WTC11 (cell line): ENCODE results near the gene TMC3. TPM values are rescaled to one million over a fixed set of nuclear protein-coding genes. Genes with fewer than 3 reads are reported as not detected.
A peak's percentile ranks its signal among the peaks of the same experiment; 100 is the strongest.

ENCODE experiments used
- ATAC-seq: fragments of 200-7000 bp; cut with Tn5 transposase; 2 replicates; pipeline ENCODE4 v1.10.0; 2021; ENCODE audit warnings: mild to moderate bottlenecking, moderate library complexity
- CTCF ChIA-PET: fragments of 300-600 bp; sonication (Branson Sonifier 250); formaldehyde crosslinking; loops from one replicate; lab custom pipeline; 2021; ENCODE audit warnings: antibody characterized with exemption; lab: Charles Lee
- POLR2A ChIA-PET: fragments of 350-600 bp; sonication (Branson Sonifier 250); formaldehyde crosslinking; loops from one replicate; lab custom pipeline; 2021; ENCODE audit warnings: antibody characterized with exemption; lab: Charles Lee
- DNase-seq: peaks from one replicate; pipeline ENCODE4 v3.0.0; 2021; ENCODE audit warnings: low spot score
- H3K27ac Mint-ChIP-seq: 2 replicates; pipeline ENCODE4 v1.8.0; 2021; ENCODE audit warnings: mixed read lengths
- H3K27me3 Mint-ChIP-seq: 2 replicates; pipeline ENCODE4 v1.8.0; 2021; ENCODE audit warnings: low read depth, mild to moderate bottlenecking, moderate library complexity, mixed read lengths
- H3K36me3 Mint-ChIP-seq: 2 replicates; pipeline ENCODE4 v1.8.0; 2021; ENCODE audit warnings: mixed read lengths
- H3K4me1 Mint-ChIP-seq: 2 replicates; pipeline ENCODE4 v1.8.0; 2022; ENCODE audit warnings: mixed read lengths
- H3K4me3 Mint-ChIP-seq: 2 replicates; pipeline ENCODE4 v1.8.0; 2021; ENCODE audit warnings: mild to moderate bottlenecking, moderate library complexity, mixed read lengths
- H3K9me3 Mint-ChIP-seq: 2 replicates; pipeline ENCODE4 v1.8.0; 2021; ENCODE audit warnings: mixed read lengths
- CREM ChIP-seq: sonication (generic); formaldehyde crosslinking; IDR thresholded peaks from 2 replicates; pipeline ENCODE4 v1.8.1; 2022; ENCODE audit warnings: mild to moderate bottlenecking, missing genetic modification reagents, moderate library complexity
- EMX1 ChIP-seq: fragments of 250-450 bp; sonication (Bioruptor Pico); IDR thresholded peaks from 2 replicates; pipeline ENCODE4 v1.8.0; 2021; ENCODE audit warnings: mild to moderate bottlenecking
- GRHL2 ChIP-seq: fragments of 250-450 bp; sonication (Bioruptor Pico); IDR thresholded peaks from 2 replicates; pipeline ENCODE4 v1.8.0; 2022; ENCODE audit warnings: mild to moderate bottlenecking, moderate library complexity; ENCODE audit not compliant: insufficient replicate concordance, severe bottlenecking
- OVOL2 ChIP-seq: fragments of 250-450 bp; sonication (Bioruptor Pico); IDR thresholded peaks from 2 replicates; pipeline ENCODE4 v1.9.0; 2021; ENCODE audit warnings: mild to moderate bottlenecking, borderline replicate concordance
- PRRX2 ChIP-seq: fragments of 250-450 bp; sonication (Bioruptor Pico); IDR thresholded peaks from 2 replicates; pipeline ENCODE4 v1.8.0; 2021; ENCODE audit warnings: mild to moderate bottlenecking
- SP1 ChIP-seq: sonication (generic); formaldehyde crosslinking; conservative IDR thresholded peaks from 2 replicates; pipeline ENCODE4 v1.8.1; 2022; ENCODE audit warnings: missing genetic modification reagents
- TCF7 ChIP-seq: sonication (generic); formaldehyde crosslinking; IDR thresholded peaks from 2 replicates; pipeline ENCODE4 v1.8.0; 2022; ENCODE audit warnings: mild to moderate bottlenecking, low read depth, missing genetic modification reagents, moderate library complexity
- ZNF121 ChIP-seq: sonication (generic); formaldehyde crosslinking; IDR thresholded peaks from 2 replicates; pipeline ENCODE4 v1.8.0; 2023; ENCODE audit warnings: missing genetic modification reagents
- ZNF317 ChIP-seq: sonication (generic); formaldehyde crosslinking; IDR thresholded peaks from 2 replicates; pipeline ENCODE4 v1.8.1; 2023; ENCODE audit warnings: low read depth, mild to moderate bottlenecking, moderate library complexity, missing genetic modification reagents, borderline replicate concordance
- ZNF396 ChIP-seq: fragments of 250-450 bp; sonication (Bioruptor Pico); IDR thresholded peaks from 2 replicates; pipeline ENCODE4 v1.8.0; 2021; ENCODE audit warnings: mild to moderate bottlenecking, moderate library complexity, borderline replicate concordance
- total RNA-seq: library from RNA; stranded (reverse); gene quantifications from 3 replicates; pipeline ENCODE4 v1.2.3, GENCODE V29; 2021
- TF ChIP-seq, protein P1 (sequence below): fragments of 250-450 bp; sonication (Bioruptor Pico); IDR thresholded peaks from 2 replicates; pipeline ENCODE4 v1.9.0; 2021; ENCODE audit warnings: mild to moderate bottlenecking, borderline replicate concordance
- TF ChIP-seq, protein P2 (sequence below): fragments of 250-450 bp; sonication (Bioruptor Pico); IDR thresholded peaks from 2 replicates; pipeline ENCODE4 v1.9.0; 2021; ENCODE audit warnings: mild to moderate bottlenecking
- TF ChIP-seq, protein P3 (sequence below): sonication (generic); formaldehyde crosslinking; IDR thresholded peaks from 2 replicates; pipeline ENCODE4 v1.8.1; 2022; ENCODE audit warnings: missing genetic modification reagents, borderline replicate concordance
- TF ChIP-seq, protein P4 (sequence below): sonication (generic); formaldehyde crosslinking; IDR thresholded peaks from 2 replicates; pipeline ENCODE4 v1.8.0; 2023; ENCODE audit warnings: mild to moderate bottlenecking, missing genetic modification reagents
- TF ChIP-seq, protein P5 (sequence below): sonication (generic); formaldehyde crosslinking; IDR thresholded peaks from 2 replicates; pipeline ENCODE4 v1.8.1; 2023; ENCODE audit warnings: mild to moderate bottlenecking, missing genetic modification reagents
- TF ChIP-seq, protein P6 (sequence below): sonication (generic); formaldehyde crosslinking; IDR thresholded peaks from 2 replicates; pipeline ENCODE4 v1.8.0; 2022; ENCODE audit warnings: mild to moderate bottlenecking, missing genetic modification reagents
- TF ChIP-seq, protein P7 (sequence below): fragments of 200-600 bp; IDR thresholded peaks from 2 replicates; pipeline ENCODE4 v1.8.0; 2022; ENCODE audit warnings: antibody characterized with exemption
- TF ChIP-seq, protein P8 (sequence below): sonication (generic); formaldehyde crosslinking; IDR thresholded peaks from 2 replicates; pipeline ENCODE4 v1.8.0; 2022; ENCODE audit warnings: mild to moderate bottlenecking, missing genetic modification reagents

Gene TMC3
- total RNA-seq, 1 experiment from 2014 or later: not detected

DNA sequence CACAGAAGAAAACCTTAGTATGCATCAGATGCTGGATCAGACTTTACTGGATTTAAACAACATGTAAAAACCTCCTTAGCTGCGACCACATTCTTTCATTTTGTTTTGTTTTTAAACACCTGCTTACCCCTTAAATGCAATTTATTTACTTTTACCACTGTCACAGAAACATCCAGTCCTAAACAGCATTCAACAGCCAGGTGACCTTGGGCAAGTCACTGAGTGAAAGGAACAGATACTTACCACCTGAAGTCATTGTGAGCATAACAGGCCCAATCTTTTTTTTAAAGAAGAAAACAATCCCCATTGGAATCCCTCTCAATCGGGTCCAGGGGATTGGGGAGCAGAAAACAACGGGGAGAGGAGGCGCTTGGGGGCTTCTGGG lies 50.5 kb downstream of the TMC3 start:
- ChIA-PET POLR2A (no interaction called here), CTCF (interaction anchor here (0.8 to 1.9 kb wide), 10 partner anchors 13 to 346 kb away, joined by 3 to 20 read pairs (median 4); no protein-coding TSS in a partner anchor)
- DNase-seq: no peak
- Mint-ChIP-seq H3K27ac (no peak overlapping the region), H3K27me3 (peaks cover 12% of the 10 kb centered on the region), H3K4me3 (peak overlapping the region; percentile 100), H3K4me1 (peaks cover 11% of the 10 kb centered on the region), H3K9me3 (no peaks in the 10 kb centered on the region), H3K36me3 (peaks cover 11% of the 10 kb centered on the region; the same call in 1 of the 2 replicates)
- TF ChIP-seq, protein P1, sequence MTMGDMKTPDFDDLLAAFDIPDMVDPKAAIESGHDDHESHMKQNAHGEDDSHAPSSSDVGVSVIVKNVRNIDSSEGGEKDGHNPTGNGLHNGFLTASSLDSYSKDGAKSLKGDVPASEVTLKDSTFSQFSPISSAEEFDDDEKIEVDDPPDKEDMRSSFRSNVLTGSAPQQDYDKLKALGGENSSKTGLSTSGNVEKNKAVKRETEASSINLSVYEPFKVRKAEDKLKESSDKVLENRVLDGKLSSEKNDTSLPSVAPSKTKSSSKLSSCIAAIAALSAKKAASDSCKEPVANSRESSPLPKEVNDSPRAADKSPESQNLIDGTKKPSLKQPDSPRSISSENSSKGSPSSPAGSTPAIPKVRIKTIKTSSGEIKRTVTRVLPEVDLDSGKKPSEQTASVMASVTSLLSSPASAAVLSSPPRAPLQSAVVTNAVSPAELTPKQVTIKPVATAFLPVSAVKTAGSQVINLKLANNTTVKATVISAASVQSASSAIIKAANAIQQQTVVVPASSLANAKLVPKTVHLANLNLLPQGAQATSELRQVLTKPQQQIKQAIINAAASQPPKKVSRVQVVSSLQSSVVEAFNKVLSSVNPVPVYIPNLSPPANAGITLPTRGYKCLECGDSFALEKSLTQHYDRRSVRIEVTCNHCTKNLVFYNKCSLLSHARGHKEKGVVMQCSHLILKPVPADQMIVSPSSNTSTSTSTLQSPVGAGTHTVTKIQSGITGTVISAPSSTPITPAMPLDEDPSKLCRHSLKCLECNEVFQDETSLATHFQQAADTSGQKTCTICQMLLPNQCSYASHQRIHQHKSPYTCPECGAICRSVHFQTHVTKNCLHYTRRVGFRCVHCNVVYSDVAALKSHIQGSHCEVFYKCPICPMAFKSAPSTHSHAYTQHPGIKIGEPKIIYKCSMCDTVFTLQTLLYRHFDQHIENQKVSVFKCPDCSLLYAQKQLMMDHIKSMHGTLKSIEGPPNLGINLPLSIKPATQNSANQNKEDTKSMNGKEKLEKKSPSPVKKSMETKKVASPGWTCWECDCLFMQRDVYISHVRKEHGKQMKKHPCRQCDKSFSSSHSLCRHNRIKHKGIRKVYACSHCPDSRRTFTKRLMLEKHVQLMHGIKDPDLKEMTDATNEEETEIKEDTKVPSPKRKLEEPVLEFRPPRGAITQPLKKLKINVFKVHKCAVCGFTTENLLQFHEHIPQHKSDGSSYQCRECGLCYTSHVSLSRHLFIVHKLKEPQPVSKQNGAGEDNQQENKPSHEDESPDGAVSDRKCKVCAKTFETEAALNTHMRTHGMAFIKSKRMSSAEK (CRISPR knock-in tag): no peak
- TF ChIP-seq, protein P2, sequence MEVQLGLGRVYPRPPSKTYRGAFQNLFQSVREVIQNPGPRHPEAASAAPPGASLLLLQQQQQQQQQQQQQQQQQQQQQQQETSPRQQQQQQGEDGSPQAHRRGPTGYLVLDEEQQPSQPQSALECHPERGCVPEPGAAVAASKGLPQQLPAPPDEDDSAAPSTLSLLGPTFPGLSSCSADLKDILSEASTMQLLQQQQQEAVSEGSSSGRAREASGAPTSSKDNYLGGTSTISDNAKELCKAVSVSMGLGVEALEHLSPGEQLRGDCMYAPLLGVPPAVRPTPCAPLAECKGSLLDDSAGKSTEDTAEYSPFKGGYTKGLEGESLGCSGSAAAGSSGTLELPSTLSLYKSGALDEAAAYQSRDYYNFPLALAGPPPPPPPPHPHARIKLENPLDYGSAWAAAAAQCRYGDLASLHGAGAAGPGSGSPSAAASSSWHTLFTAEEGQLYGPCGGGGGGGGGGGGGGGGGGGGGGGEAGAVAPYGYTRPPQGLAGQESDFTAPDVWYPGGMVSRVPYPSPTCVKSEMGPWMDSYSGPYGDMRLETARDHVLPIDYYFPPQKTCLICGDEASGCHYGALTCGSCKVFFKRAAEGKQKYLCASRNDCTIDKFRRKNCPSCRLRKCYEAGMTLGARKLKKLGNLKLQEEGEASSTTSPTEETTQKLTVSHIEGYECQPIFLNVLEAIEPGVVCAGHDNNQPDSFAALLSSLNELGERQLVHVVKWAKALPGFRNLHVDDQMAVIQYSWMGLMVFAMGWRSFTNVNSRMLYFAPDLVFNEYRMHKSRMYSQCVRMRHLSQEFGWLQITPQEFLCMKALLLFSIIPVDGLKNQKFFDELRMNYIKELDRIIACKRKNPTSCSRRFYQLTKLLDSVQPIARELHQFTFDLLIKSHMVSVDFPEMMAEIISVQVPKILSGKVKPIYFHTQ (CRISPR knock-in tag): no peak
- TF ChIP-seq ZNF121 (CRISPR knock-in tag): no peak
- TF ChIP-seq SP1 (CRISPR knock-in tag): no peak
- no peak for TF ChIP-seq CREM
- ATAC-seq: no peak

DNA sequence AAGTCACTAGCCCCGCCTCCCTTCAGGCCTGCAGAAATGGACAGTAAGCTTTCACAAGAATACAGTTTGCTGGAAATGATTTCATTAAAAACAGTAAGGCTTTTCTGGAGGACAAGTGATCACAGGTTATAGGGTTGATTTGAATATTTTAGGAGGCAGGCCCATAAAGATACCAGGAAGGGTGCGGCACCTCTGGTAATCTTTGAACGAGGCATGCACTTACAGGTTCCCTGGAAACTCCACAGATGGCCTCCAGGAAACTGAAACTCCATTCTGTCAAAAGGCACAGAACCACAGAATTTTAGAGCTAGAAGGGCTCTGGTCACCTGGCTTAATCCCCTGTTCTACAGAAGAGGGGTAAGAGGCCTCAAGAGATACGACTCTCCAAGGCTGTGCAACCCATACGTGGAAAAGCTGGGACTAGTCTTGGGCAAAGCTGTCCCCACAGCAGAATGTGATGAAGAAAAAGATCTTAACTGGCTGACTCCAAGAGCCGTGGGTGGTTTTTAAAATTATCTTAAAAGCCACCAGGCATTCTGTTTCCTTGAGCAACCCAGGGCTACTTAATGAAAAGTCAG lies 51.2 kb downstream of the TMC3 start:
- H3K36me3 Mint-ChIP-seq: peaks cover 13% of the 10 kb centered on the region
- POLR2A ChIA-PET: no interaction called here
- no peak for ATAC-seq
- peak overlapping the region; percentile 53 for H3K4me3 Mint-ChIP-seq
- CTCF ChIA-PET: interaction anchor here (1.6 kb wide), 1 partner anchor 47 kb away, joined by 15 read pairs; no protein-coding TSS in a partner anchor
- DNase-seq: no peak
- peaks cover 12% of the 10 kb centered on the region for H3K27me3 Mint-ChIP-seq
- no peaks in the 10 kb centered on the region for H3K9me3 Mint-ChIP-seq
- H3K27ac Mint-ChIP-seq: no peak overlapping the region
- peaks cover 11% of the 10 kb centered on the region for H3K4me1 Mint-ChIP-seq
- TF ChIP-seq PRRX2: no peak
- TF ChIP-seq ZNF396: no peak
- no peak for TF ChIP-seq OVOL2 (CRISPR knock-in tag)
- TF ChIP-seq, protein P3, sequence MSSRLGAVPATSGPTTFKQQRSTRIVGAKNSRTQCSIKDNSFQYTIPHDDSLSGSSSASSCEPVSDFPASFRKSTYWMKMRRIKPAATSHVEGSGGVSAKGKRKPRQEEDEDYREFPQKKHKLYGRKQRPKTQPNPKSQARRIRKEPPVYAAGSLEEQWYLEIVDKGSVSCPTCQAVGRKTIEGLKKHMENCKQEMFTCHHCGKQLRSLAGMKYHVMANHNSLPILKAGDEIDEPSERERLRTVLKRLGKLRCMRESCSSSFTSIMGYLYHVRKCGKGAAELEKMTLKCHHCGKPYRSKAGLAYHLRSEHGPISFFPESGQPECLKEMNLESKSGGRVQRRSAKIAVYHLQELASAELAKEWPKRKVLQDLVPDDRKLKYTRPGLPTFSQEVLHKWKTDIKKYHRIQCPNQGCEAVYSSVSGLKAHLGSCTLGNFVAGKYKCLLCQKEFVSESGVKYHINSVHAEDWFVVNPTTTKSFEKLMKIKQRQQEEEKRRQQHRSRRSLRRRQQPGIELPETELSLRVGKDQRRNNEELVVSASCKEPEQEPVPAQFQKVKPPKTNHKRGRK (CRISPR knock-in tag): no peak
- TF ChIP-seq ZNF121 (CRISPR knock-in tag): no peak
- TF ChIP-seq, protein P4, sequence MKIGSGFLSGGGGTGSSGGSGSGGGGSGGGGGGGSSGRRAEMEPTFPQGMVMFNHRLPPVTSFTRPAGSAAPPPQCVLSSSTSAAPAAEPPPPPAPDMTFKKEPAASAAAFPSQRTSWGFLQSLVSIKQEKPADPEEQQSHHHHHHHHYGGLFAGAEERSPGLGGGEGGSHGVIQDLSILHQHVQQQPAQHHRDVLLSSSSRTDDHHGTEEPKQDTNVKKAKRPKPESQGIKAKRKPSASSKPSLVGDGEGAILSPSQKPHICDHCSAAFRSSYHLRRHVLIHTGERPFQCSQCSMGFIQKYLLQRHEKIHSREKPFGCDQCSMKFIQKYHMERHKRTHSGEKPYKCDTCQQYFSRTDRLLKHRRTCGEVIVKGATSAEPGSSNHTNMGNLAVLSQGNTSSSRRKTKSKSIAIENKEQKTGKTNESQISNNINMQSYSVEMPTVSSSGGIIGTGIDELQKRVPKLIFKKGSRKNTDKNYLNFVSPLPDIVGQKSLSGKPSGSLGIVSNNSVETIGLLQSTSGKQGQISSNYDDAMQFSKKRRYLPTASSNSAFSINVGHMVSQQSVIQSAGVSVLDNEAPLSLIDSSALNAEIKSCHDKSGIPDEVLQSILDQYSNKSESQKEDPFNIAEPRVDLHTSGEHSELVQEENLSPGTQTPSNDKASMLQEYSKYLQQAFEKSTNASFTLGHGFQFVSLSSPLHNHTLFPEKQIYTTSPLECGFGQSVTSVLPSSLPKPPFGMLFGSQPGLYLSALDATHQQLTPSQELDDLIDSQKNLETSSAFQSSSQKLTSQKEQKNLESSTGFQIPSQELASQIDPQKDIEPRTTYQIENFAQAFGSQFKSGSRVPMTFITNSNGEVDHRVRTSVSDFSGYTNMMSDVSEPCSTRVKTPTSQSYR (CRISPR knock-in tag): no peak
- TF ChIP-seq, protein P5, sequence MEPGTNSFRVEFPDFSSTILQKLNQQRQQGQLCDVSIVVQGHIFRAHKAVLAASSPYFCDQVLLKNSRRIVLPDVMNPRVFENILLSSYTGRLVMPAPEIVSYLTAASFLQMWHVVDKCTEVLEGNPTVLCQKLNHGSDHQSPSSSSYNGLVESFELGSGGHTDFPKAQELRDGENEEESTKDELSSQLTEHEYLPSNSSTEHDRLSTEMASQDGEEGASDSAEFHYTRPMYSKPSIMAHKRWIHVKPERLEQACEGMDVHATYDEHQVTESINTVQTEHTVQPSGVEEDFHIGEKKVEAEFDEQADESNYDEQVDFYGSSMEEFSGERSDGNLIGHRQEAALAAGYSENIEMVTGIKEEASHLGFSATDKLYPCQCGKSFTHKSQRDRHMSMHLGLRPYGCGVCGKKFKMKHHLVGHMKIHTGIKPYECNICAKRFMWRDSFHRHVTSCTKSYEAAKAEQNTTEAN: no peak
- TF ChIP-seq, protein P6, sequence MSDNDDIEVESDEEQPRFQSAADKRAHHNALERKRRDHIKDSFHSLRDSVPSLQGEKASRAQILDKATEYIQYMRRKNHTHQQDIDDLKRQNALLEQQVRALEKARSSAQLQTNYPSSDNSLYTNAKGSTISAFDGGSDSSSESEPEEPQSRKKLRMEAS: no peak
- TF ChIP-seq, protein P7, sequence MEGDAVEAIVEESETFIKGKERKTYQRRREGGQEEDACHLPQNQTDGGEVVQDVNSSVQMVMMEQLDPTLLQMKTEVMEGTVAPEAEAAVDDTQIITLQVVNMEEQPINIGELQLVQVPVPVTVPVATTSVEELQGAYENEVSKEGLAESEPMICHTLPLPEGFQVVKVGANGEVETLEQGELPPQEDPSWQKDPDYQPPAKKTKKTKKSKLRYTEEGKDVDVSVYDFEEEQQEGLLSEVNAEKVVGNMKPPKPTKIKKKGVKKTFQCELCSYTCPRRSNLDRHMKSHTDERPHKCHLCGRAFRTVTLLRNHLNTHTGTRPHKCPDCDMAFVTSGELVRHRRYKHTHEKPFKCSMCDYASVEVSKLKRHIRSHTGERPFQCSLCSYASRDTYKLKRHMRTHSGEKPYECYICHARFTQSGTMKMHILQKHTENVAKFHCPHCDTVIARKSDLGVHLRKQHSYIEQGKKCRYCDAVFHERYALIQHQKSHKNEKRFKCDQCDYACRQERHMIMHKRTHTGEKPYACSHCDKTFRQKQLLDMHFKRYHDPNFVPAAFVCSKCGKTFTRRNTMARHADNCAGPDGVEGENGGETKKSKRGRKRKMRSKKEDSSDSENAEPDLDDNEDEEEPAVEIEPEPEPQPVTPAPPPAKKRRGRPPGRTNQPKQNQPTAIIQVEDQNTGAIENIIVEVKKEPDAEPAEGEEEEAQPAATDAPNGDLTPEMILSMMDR: no peak
- TF ChIP-seq EMX1 (CRISPR knock-in tag): no peak
- TF ChIP-seq, protein P8, sequence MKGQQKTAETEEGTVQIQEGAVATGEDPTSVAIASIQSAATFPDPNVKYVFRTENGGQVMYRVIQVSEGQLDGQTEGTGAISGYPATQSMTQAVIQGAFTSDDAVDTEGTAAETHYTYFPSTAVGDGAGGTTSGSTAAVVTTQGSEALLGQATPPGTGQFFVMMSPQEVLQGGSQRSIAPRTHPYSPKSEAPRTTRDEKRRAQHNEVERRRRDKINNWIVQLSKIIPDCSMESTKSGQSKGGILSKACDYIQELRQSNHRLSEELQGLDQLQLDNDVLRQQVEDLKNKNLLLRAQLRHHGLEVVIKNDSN (CRISPR knock-in tag): no peak
- TF ChIP-seq ZNF317 (CRISPR knock-in tag): no peak
- TF ChIP-seq GRHL2: no peak
- no peak for TF ChIP-seq TCF7 (CRISPR knock-in tag)
